Natural killer cell (primary cell): ENCODE measurements around the gene EIF2B4. TPM values are rescaled to one million over a fixed set of nuclear protein-coding genes. Genes with fewer than 3 reads are reported as not detected.

Experiments
- ATAC-seq, 3 donors: fragments of 150-1000 bp in 2 of 3; fragments of 200-7000 bp in 1 of 3; cut with Tn5 transposase; 1 replicate in 1 of 3; 2 replicates in 2 of 3; pipeline ENCODE4 v1.10.0; 2021; ENCODE audit warnings: mild to moderate bottlenecking in 2 of 3, moderate library complexity in 2 of 3
- DNase-seq, 2 donors: peaks; one replicate each; pipeline versions ENCODE4 v3.0.0 to v3.0.0-alpha.2; 2013 to 2021; ENCODE audit warnings: mixed read lengths in 1 of 2
- H3K27ac ChIP-seq: one replicate; pipeline ENCODE4 v1.5.1; 2013; ENCODE audit warnings: mild to moderate bottlenecking, low read length
- H3K27me3 ChIP-seq: one replicate; pipeline ENCODE4 v1.6.1; 2013; ENCODE audit warnings: low read length; ENCODE audit not compliant: control insufficient read depth, insufficient read depth
- H3K36me3 ChIP-seq: one replicate; pipeline ENCODE4 v1.6.1; 2013; ENCODE audit warnings: low read length; ENCODE audit not compliant: control insufficient read depth, insufficient read depth
- H3K4me1 ChIP-seq: one replicate; pipeline ENCODE4 v1.6.1; 2013; ENCODE audit warnings: low read length; ENCODE audit not compliant: control insufficient read depth, insufficient read depth
- H3K4me3 ChIP-seq: one replicate; pipeline ENCODE4 v1.5.1; 2013; ENCODE audit warnings: low read length
- H3K9me3 ChIP-seq: one replicate; pipeline ENCODE4 v1.6.1; 2013; ENCODE audit warnings: low read length; ENCODE audit not compliant: control insufficient read depth, insufficient read depth
- H3K27ac Mint-ChIP-seq, 2 donors: one replicate each; pipeline ENCODE4 v1.8.0; 2022; ENCODE audit warnings: mild to moderate bottlenecking in 2 of 2, mixed read lengths in 2 of 2, moderate library complexity in 1 of 2
- H3K27me3 Mint-ChIP-seq, 2 donors: one replicate each; pipeline ENCODE4 v1.8.0; 2022; ENCODE audit warnings: low read depth in 2 of 2, mixed read lengths in 2 of 2
- H3K36me3 Mint-ChIP-seq: one replicate; pipeline ENCODE4 v1.8.0; 2022; ENCODE audit warnings: mixed read lengths
- H3K4me1 Mint-ChIP-seq, 2 donors: one replicate each; pipeline ENCODE4 v1.8.0; 2022; ENCODE audit warnings: mixed read lengths in 2 of 2
- H3K4me3 Mint-ChIP-seq: one replicate; pipeline ENCODE4 v1.8.0; 2022; ENCODE audit warnings: mild to moderate bottlenecking, moderate library complexity, mixed read lengths
- H3K9me3 Mint-ChIP-seq, 2 donors: one replicate each; pipeline ENCODE4 v1.8.0; 2022; ENCODE audit warnings: mixed read lengths in 2 of 2
- CTCF ChIP-seq: fragments of 200-600 bp; IDR thresholded peaks from one replicate; pipeline ENCODE4 v1.8.0; 2022; ENCODE audit warnings: antibody characterized with exemption
- WGBS: methylation state at CpG from one replicate; pipeline ENCODE4 v1.1.7; 2013; ENCODE audit warnings: missing lambda C conversion rate; ENCODE audit not compliant: insufficient coverage; 5-methylcytosine and 5-hydroxymethylcytosine counted together
- intact Hi-C: fragments of 100-400 bp; cut with micrococcal nuclease; formaldehyde crosslinking; loops from one replicate; pipeline ENCODE4 v1.14.2; 2022
- total RNA-seq, 4 donors: library from RNA; stranded (reverse); fragments of 120-200 nt in 1 of 4; gene quantifications; one replicate each; pipeline versions ENCODE4 v1.2.3 to v1.2.4, GENCODE V29; 2013 to 2022

The EIF2B4 gene
- total RNA-seq = 10 to 100 TPM; 35.0 to 44.5 (median 40.8) TPM
- total RNA-seq (2013) = 27.0 TPM

- Mint-ChIP-seq H3K4me1 (peaks cover 40 to 41% of the 10 kb centered on the region in 2 donors), H3K27me3 (no peaks in the 10 kb centered on the region), H3K4me3 (peak within 1 kb of the TSS; percentile 94), H3K27ac (peak within 1 kb of the TSS; percentile 92), H3K9me3 (no peaks in the 10 kb centered on the region), H3K36me3 (peaks cover 7% of the 10 kb centered on the region)
- Histone ChIP-seq H3K27me3 (no peaks in the 10 kb centered on the region), H3K4me1 (peaks cover 34% of the 10 kb centered on the region), H3K36me3 (peaks cover 51% of the 10 kb centered on the region), H3K9me3 (no peaks in the 10 kb centered on the region), H3K27ac (peak within 1 kb of the TSS; percentile 91), H3K4me3 (peak within 1 kb of the TSS; percentile 93)
- under 1% methylated on average over 85 of the region's 85 CpGs for WGBS
- peak; percentile 72 for TF ChIP-seq CTCF
- intact Hi-C loops = loop anchor here (1.0 to 5.0 kb wide), 6 partner anchors 10 to 117 kb away; partner anchors contain the start of genes GTF3C2, IFT172, NRBP1 and PPM1G
- DNase-seq (peak; percentile 99), ATAC-seq (peak; percentile 89 to 97 (median 90))
These were observed at the start of gene EIF2B4, which contains the start of gene SNX17 for GRCh38 chr2:27370026-27370815. Gene EIF2B4 (minus strand): TSS chr2:27370338. CDS start chr2:27370314, 24 bp downstream. Gene SNX17 (plus strand): TSS chr2:27370616. CDS start chr2:27370744, 128 bp downstream.

- Histone ChIP-seq H3K9me3 (no peaks in the 10 kb centered on the region), H3K4me1 (no peaks in the 10 kb centered on the region), H3K4me3 (no peak overlapping the region), H3K36me3 (no peaks in the 10 kb centered on the region), H3K27ac (no peak overlapping the region), H3K27me3 (no peaks in the 10 kb centered on the region)
- H3K4me1 Mint-ChIP-seq = no peaks in the 10 kb centered on the region
- ATAC-seq (no peak), DNase-seq (no peak)
- H3K9me3 Mint-ChIP-seq = no peaks in the 10 kb centered on the region
- intact Hi-C loops = no loop called here
- H3K4me3 Mint-ChIP-seq = no peak overlapping the region
- no peaks in the 10 kb centered on the region for H3K36me3 Mint-ChIP-seq
- H3K27ac Mint-ChIP-seq = no peak overlapping the region
- 92% methylated on average over 6 of the region's 6 CpGs for WGBS
- TF ChIP-seq CTCF = no peak
- H3K27me3 Mint-ChIP-seq = peaks cover 10 to 13% of the 10 kb centered on the region in 2 donors
These were observed 46.0 kb upstream of the EIF2B4 start for GRCh38 chr2:27416151-27416550.

- Histone ChIP-seq H3K27me3 (no peaks in the 10 kb centered on the region), H3K4me1 (peaks cover 22% of the 10 kb centered on the region), H3K27ac (no peak overlapping the region), H3K36me3 (no peaks in the 10 kb centered on the region), H3K4me3 (no peak overlapping the region), H3K9me3 (no peaks in the 10 kb centered on the region)
- no peak for TF ChIP-seq CTCF
- Mint-ChIP-seq H3K4me3 (peak overlapping the region; percentile 26), H3K4me1 (peaks cover 16 to 25% of the 10 kb centered on the region in 2 donors), H3K36me3 (no peaks in the 10 kb centered on the region), H3K27ac (no peak overlapping the region), H3K9me3 (no peaks in the 10 kb centered on the region), H3K27me3 (peaks cover 10 to 13% of the 10 kb centered on the region in 2 donors)
- WGBS = 91% methylated on average over 6 of the region's 9 CpGs
- intact Hi-C loops = no loop called here
- no peak for ATAC-seq
- no peak for DNase-seq
These were observed 42.4 kb upstream of the EIF2B4 start for GRCh38 chr2:27412419-27413152.
